Measurements from ENCODE around the gene RDH8. TPM values are rescaled to one million over a fixed set of nuclear protein-coding genes. Genes with fewer than 3 reads are reported as not detected.

The RDH8 gene
- total RNA-seq, 1 donor from 2014 or later = not detected

- DNase-seq (ENCODE audit: low spot score) = peak; percentile 13
- Mint-ChIP-seq H3K4me3 (ENCODE audit: unreplicated experiment) (no peak overlapping the region), H3K36me3 (ENCODE audit: low read depth, unreplicated experiment) (peaks cover 4% of the 10 kb centered on the region), H3K9me3 (ENCODE audit: unreplicated experiment) (peaks cover 4% of the 10 kb centered on the region), H3K27ac (ENCODE audit: unreplicated experiment) (no peak overlapping the region), H3K4me1 (ENCODE audit: unreplicated experiment) (no peaks in the 10 kb centered on the region), H3K27me3 (ENCODE audit: unreplicated experiment) (peaks cover 4% of the 10 kb centered on the region)
- TF ChIP-seq, protein P1, sequence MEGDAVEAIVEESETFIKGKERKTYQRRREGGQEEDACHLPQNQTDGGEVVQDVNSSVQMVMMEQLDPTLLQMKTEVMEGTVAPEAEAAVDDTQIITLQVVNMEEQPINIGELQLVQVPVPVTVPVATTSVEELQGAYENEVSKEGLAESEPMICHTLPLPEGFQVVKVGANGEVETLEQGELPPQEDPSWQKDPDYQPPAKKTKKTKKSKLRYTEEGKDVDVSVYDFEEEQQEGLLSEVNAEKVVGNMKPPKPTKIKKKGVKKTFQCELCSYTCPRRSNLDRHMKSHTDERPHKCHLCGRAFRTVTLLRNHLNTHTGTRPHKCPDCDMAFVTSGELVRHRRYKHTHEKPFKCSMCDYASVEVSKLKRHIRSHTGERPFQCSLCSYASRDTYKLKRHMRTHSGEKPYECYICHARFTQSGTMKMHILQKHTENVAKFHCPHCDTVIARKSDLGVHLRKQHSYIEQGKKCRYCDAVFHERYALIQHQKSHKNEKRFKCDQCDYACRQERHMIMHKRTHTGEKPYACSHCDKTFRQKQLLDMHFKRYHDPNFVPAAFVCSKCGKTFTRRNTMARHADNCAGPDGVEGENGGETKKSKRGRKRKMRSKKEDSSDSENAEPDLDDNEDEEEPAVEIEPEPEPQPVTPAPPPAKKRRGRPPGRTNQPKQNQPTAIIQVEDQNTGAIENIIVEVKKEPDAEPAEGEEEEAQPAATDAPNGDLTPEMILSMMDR (IDR thresholded peaks at IDR 0.05; ENCODE audit: unreplicated experiment) = no peak
Observed at GRCh38 chr19:10061717-10062310, 48.5 kb downstream of the RDH8 start.

GRCh38 chr19:10068205-10068604 is 54.9 kb downstream of the RDH8 start:
- H3K4me1 Mint-ChIP-seq (ENCODE audit: unreplicated experiment) = no peaks in the 10 kb centered on the region
- H3K27me3 Mint-ChIP-seq (ENCODE audit: unreplicated experiment) = peaks cover 2% of the 10 kb centered on the region
- no peak for DNase-seq (ENCODE audit: low spot score)
- no peak overlapping the region for H3K4me3 Mint-ChIP-seq (ENCODE audit: unreplicated experiment)
- peaks cover 4% of the 10 kb centered on the region for H3K36me3 Mint-ChIP-seq (ENCODE audit: low read depth, unreplicated experiment)
- TF ChIP-seq, protein P1 (IDR thresholded peaks at IDR 0.05; ENCODE audit: unreplicated experiment) = no peak
- no peak overlapping the region for H3K27ac Mint-ChIP-seq (ENCODE audit: unreplicated experiment)
- peaks cover 4% of the 10 kb centered on the region for H3K9me3 Mint-ChIP-seq (ENCODE audit: unreplicated experiment)

DNA sequence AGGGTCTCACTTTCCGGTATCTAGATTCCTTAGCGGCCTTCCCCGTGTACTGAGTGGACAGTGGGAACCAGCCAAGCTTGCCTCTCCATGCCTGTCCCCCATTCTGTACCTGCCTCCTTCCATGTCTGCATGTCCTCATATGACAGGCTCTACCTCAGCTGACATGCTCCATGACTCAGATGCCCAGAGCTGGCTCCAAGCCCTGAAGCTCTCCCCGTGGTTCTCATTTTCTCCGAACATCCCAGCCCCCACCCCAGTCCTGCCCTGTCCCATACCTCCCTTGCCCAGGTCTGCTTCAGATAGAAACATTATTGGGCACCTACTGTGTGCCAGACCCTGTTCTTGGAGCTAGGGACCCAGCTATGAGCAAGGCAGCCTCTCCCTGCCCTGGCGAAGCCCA is 55.8 kb downstream of the RDH8 start:
- no peaks in the 10 kb centered on the region for H3K4me1 Mint-ChIP-seq (ENCODE audit: unreplicated experiment)
- H3K27ac Mint-ChIP-seq (ENCODE audit: unreplicated experiment) = no peak overlapping the region
- DNase-seq (ENCODE audit: low spot score) = no peak
- TF ChIP-seq, protein P1 (IDR thresholded peaks at IDR 0.05; ENCODE audit: unreplicated experiment) = no peak
- H3K9me3 Mint-ChIP-seq (ENCODE audit: unreplicated experiment) = peaks cover 4% of the 10 kb centered on the region
- H3K4me3 Mint-ChIP-seq (ENCODE audit: unreplicated experiment) = no peak overlapping the region
- peaks cover 2% of the 10 kb centered on the region for H3K27me3 Mint-ChIP-seq (ENCODE audit: unreplicated experiment)
- H3K36me3 Mint-ChIP-seq (ENCODE audit: low read depth, unreplicated experiment) = peaks cover 4% of the 10 kb centered on the region

DNA sequence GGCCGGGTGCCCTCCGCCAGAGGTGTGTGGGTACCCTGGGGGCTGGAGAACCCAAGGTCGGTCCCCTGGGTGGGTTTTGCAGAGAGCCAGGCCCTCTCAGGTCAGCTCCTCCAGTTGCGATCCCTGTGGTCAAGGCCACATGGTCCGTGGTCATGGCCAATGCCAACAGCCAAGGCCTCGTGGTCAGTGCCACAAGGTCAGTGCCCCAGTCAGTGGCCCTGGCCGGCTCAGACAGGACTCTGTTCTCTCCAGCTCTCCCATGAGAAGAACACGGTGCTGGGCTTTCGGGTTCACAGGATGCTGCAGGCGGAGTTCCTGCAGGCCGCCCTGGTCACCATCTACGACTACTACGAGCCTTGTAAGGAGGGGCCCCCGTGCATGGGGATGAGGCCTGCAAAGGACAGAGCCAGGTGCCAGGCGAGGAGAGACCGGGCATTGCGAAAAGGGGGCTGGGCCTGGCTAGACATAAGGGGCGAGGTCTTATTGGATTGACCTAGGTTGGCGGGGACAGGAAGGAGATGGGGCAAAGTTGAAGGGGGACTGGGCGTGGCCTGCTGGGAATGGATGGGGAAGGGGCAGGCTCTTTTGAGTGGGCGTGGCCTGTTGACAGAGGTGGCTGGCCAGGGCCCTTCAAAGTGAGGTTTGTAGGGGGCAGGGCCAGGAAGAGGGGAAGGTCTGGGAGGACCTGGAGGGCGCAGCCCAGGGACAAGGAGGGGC is 57.6 kb downstream of the RDH8 start:
- no peak overlapping the region for H3K4me3 Mint-ChIP-seq (ENCODE audit: unreplicated experiment)
- H3K27ac Mint-ChIP-seq (ENCODE audit: unreplicated experiment) = no peak overlapping the region
- peaks cover 2% of the 10 kb centered on the region for H3K36me3 Mint-ChIP-seq (ENCODE audit: low read depth, unreplicated experiment)
- DNase-seq (ENCODE audit: low spot score) = no peak
- TF ChIP-seq, protein P1 (IDR thresholded peaks at IDR 0.05; ENCODE audit: unreplicated experiment) = no peak
- peaks cover under 1% of the 10 kb centered on the region for H3K9me3 Mint-ChIP-seq (ENCODE audit: unreplicated experiment)
- no peaks in the 10 kb centered on the region for H3K27me3 Mint-ChIP-seq (ENCODE audit: unreplicated experiment)
- no peaks in the 10 kb centered on the region for H3K4me1 Mint-ChIP-seq (ENCODE audit: unreplicated experiment)

Small RNAs within 50 kb of the gene (microRNA-seq; reads per million reads assigned to microRNA genes)
- not detected for gene MIR5589 (ENCODE audit: unreplicated experiment)

Other genes starting within 250 kb of the RDH8 start
- gene ZNF846, start 244.7 kb upstream of the RDH8 start, total RNA-seq (ENCODE audit: unreplicated experiment) = 17.6 TPM
- 45.9 TPM for gene FBXL12, start 194.4 kb upstream of the RDH8 start, total RNA-seq (ENCODE audit: unreplicated experiment)
- gene UBL5, start 185.6 kb upstream of the RDH8 start, total RNA-seq (ENCODE audit: unreplicated experiment) = 399 TPM
- 69.9 TPM for gene PIN1, start 178.2 kb upstream of the RDH8 start, total RNA-seq (ENCODE audit: unreplicated experiment)
- gene OLFM2, start 77.0 kb upstream of the RDH8 start, total RNA-seq (ENCODE audit: unreplicated experiment) = 12.0 TPM
- gene COL5A3, start 3.0 kb upstream of the RDH8 start, total RNA-seq (ENCODE audit: unreplicated experiment) = 0.05 TPM
- 9.2 TPM for gene SHFL, start 72.8 kb downstream of the RDH8 start, total RNA-seq (ENCODE audit: unreplicated experiment)
- gene ANGPTL6, start 89.2 kb downstream of the RDH8 start, total RNA-seq (ENCODE audit: unreplicated experiment) = 0.36 TPM
- 39.6 TPM for gene PPAN, start 92.9 kb downstream of the RDH8 start, total RNA-seq (ENCODE audit: unreplicated experiment)
- gene P2RY11, start 98.2 kb downstream of the RDH8 start, total RNA-seq (ENCODE audit: unreplicated experiment) = 16.3 TPM
- 286 TPM for gene EIF3G, start 106.4 kb downstream of the RDH8 start, total RNA-seq (ENCODE audit: unreplicated experiment)
- 119 TPM for gene DNMT1, start 181.5 kb downstream of the RDH8 start, total RNA-seq (ENCODE audit: unreplicated experiment)
- gene S1PR2, start 217.8 kb downstream of the RDH8 start, total RNA-seq (ENCODE audit: unreplicated experiment) = 9.3 TPM
- gene MRPL4, start 238.7 kb downstream of the RDH8 start, total RNA-seq (ENCODE audit: unreplicated experiment) = 51.3 TPM